GM12874 (cell line): ENCODE results near the gene AWAT2.

Experiments used
- TF ChIP-seq, protein P1 (sequence below): IDR thresholded peaks from 2 replicates; pipeline ENCODE4 v1.5.1; 2011; ENCODE audit warnings: low read depth, mild to moderate bottlenecking, control low read depth, low read length, moderate library complexity; ENCODE audit not compliant: insufficient read depth

Gene AWAT2, protein sequence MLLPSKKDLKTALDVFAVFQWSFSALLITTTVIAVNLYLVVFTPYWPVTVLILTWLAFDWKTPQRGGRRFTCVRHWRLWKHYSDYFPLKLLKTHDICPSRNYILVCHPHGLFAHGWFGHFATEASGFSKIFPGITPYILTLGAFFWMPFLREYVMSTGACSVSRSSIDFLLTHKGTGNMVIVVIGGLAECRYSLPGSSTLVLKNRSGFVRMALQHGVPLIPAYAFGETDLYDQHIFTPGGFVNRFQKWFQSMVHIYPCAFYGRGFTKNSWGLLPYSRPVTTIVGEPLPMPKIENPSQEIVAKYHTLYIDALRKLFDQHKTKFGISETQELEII

DNA sequence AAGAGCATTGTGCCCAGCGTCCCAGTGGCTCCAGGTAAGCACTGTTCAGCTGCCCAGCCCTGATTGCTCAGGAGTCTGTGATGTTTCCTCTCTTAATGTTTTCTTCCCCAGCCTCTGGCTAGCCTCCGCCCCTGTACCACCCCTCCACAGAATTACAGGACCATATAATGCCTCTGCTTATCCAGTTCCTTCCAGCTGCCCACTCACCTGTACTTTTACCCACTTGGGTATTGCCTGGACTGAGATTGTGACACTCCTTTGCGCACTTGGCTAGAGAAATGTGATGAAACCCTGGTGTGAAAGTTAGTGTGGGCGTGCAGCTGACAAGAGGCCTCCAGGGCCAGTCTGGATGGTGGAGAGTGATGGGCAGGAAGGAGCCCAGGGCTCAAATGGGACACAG, at the start of gene AWAT2:
Gene AWAT2 (minus strand): TSS at position 14 of the 400 bp plus-strand sequence. CDS start 6 bp downstream, at position 8.
- TF ChIP-seq, protein P1, sequence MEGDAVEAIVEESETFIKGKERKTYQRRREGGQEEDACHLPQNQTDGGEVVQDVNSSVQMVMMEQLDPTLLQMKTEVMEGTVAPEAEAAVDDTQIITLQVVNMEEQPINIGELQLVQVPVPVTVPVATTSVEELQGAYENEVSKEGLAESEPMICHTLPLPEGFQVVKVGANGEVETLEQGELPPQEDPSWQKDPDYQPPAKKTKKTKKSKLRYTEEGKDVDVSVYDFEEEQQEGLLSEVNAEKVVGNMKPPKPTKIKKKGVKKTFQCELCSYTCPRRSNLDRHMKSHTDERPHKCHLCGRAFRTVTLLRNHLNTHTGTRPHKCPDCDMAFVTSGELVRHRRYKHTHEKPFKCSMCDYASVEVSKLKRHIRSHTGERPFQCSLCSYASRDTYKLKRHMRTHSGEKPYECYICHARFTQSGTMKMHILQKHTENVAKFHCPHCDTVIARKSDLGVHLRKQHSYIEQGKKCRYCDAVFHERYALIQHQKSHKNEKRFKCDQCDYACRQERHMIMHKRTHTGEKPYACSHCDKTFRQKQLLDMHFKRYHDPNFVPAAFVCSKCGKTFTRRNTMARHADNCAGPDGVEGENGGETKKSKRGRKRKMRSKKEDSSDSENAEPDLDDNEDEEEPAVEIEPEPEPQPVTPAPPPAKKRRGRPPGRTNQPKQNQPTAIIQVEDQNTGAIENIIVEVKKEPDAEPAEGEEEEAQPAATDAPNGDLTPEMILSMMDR = no peak

DNA sequence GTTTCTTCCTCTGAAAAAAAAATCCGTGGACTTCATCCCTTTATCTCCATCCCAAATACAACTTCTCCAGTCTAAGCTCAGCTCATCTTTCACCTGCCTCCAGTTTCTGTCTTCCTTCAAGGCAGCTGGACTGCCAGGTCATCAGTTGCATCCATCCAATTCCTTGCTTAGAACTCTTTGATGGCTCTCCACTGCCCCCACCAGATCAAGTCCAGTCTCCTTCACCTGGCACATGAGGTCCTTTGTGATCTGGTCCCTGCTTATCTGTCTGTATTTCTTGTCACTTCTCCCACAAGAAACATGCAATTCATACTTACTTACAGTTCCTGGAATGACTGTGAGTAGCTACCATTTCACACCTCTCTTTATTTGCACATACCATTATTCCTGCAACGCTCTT, 46.3 kb upstream of the AWAT2 start:
- TF ChIP-seq, protein P1 = no peak

DNA sequence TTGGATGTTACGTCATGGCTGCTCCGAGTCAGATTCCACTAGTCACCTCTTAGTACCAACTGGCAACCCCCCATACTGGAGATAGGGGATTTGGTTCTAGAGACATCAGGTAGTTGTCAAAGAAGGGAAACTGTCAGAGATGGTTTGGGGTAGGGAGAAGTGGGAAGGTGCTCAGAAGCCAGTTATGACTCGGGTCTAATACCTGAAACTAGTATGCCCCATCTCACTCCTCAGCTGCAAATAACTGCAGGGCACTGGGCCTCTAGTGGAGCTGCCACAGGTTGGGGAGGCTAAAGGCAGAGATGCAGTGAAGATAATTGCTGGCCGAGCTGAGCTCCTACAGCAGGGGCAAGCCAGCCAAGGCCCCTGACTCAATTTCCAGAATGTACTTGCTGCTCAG, 42.5 kb upstream of the AWAT2 start:
- TF ChIP-seq, protein P1 = no peak

DNA sequence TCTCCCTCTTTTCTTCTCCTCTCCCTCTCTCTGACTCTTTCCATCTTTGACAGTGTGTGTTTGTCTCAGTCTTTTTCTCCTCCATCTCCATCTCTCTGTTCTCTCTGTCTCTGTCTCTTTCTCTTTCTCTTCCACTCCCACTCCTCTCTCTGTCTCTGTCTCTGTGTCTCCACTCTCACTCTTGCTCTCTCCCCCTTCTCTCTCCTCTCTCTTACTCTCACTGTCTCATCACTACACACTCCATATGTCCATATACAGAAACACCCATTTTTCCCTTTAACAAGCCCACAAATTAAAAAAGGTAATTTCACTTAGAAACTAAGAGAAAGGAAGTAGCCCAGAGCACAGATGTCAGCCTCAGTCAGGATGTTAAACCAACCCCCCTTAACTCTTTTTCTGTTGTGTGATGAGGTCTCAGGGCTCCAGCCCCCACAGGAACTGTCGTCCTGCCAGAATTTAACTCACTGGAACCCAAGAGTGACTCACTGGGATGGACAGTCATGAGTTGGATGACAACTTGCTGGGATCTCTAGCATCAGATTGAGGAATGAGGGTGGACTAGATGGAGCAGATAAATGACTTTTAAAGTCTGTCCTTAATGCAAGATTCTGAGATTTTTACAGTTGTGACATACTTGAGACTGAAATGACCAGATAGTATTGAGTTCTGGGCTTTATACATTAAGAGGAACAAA, 40.0 kb upstream of the AWAT2 start:
- TF ChIP-seq, protein P1 = no peak

DNA sequence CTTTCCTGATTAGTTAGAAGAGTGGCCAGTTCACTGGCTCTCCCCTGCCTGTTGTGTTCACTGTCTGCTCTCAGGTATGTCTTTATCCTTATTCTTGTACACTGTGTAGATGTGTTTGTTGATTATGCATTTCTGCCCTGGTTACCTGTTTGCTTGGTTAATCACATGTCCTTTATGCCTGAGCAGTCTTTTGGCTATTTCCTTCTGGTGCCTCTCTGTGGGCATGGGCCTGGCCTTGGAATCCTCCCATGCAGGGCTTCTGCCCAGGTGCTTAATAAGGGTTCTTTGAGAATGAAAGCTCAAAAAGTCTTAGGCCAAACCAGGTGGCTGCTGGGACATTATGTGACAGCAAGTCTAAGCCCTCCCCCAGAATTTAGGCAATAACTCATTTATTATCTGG, 39.0 kb upstream of the AWAT2 start:
- TF ChIP-seq, protein P1 = no peak

DNA sequence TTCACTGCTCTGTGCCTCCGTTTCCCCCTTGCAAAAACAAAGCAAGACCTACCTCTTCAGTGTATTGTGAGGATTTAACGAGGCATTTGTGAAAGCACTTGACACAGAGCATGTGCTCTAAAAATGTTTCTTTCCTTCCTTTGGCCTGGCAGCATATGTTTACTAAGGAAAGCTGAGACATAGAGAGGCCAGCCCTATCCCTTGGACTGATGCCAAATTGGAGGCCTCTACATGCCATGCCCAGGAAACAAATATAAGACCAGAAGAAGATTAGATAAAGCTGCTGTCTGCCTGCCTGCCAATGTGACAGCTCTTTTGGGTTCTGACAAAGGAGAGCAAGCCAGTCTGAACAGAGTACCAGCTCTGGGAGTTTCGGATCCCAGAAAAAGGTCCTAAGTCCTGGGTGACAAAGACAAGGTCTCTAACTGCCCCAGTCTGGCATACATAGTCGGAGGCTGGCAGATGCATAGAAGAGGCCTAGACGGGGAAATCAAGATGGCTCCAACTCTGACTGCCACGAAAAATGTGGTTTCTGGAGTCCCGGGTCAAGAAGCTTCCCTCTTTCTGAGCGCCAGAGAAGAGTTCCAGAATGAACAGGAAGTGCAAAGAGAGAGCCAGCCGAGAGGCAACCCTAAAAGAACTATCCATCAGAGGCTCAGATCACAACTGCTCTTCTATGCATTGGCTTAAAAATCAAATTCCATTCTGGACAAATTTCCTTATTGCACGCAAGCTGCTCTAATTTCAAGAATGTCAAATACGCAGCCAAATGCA, 38.3 kb upstream of the AWAT2 start:
- TF ChIP-seq, protein P1 = no peak

DNA sequence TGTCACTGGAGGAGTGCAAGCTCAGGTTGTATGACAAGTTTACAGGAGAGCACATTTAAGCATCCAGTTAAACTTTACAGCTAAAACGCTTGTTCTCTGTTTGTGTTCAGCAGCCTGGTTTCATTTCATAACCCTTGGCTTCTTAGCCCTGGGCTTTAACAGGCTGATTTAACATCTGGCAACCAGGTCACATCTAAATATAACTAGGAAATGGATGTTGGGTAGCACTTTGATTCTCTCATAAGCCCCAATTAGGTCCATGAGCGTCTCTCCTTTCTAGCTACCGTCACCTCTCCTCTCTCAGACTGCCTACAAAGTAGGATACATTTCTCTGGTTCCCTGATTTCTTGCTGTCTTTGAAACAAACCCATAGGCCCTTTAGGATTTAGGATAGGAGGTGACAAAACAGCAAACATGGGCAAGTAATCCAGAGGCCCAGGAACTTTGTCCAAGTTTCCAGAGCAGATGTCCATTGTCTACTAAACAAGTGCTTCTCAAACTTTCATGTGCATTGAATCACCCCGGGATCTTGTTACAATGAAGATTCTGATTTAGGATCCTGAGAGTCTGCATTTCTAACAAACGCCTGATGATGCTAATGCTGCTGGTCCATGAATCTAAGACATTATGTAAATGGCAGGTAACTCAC, 35.0 kb upstream of the AWAT2 start:
- TF ChIP-seq, protein P1 = no peak
